H1 (cell line): ENCODE results near the gene NTRK2. TPM values are rescaled to one million over a fixed set of nuclear protein-coding genes. Genes with fewer than 3 reads are reported as not detected.
A peak's percentile ranks its signal among the peaks of the same experiment; 100 is the strongest.

Experiments
- CTCF ChIA-PET: fragments of 300-600 bp; sonication (Branson Sonifier 250); formaldehyde crosslinking; loops from one replicate; lab custom pipeline; 2021; ENCODE audit not compliant: partially characterized antibody; lab: Charles Lee
- POLR2A ChIA-PET: fragments of 300-600 bp; sonication (Branson Sonifier 250); formaldehyde crosslinking; loops from one replicate; lab custom pipeline; 2021; ENCODE audit warnings: inconsistent platforms; ENCODE audit not compliant: partially characterized antibody; lab: Charles Lee
- DNase-seq, 2 experiments: peaks; one replicate each; pipeline versions ENCODE4 v3.0.0 to v3.0.0-alpha.2; 2010 to 2022; ENCODE audit warnings: low spot score in 2 of 2, low read depth in 1 of 2, mixed read lengths in 1 of 2
- FAIRE-seq: peaks from 2 replicates; lab custom pipeline; 2011; peaks lifted over from hg19 to GRCh38; lab: Jason Lieb, UNC
- H2AFZ ChIP-seq: 2 replicates; pipeline ENCODE4 v1.8.1; 2012; ENCODE audit warnings: low read length, inconsistent platforms
- H2AK5ac ChIP-seq: 2 replicates; pipeline ENCODE4 v1.6.1; 2013; ENCODE audit warnings: low read depth, low read length
- H2BK120ac ChIP-seq: replicated peaks from 2 replicates; pipeline ENCODE3; 2013; ENCODE audit warnings: low read depth, low read length, inconsistent platforms
- H2BK12ac ChIP-seq: 2 replicates; pipeline ENCODE4 v1.6.1; 2013; ENCODE audit warnings: low read depth, low read length
- H2BK15ac ChIP-seq: 2 replicates; pipeline ENCODE4 v1.6.1; 2013; ENCODE audit warnings: low read length
- H2BK20ac ChIP-seq: 2 replicates; pipeline ENCODE4 v1.6.1; 2013; ENCODE audit warnings: low read length
- H2BK5ac ChIP-seq: 2 replicates; pipeline ENCODE4 v1.6.1; 2013; ENCODE audit warnings: low read depth, low read length
- H3K14ac ChIP-seq: 2 replicates; pipeline ENCODE4 v1.6.1; 2013; ENCODE audit warnings: inconsistent platforms; ENCODE audit not compliant: insufficient read length
- H3K18ac ChIP-seq: 2 replicates; pipeline ENCODE4 v1.6.1; 2013; ENCODE audit warnings: low read length; ENCODE audit errors: extremely low read depth
- H3K23ac ChIP-seq: 2 replicates; pipeline ENCODE4 v1.6.1; 2013; ENCODE audit warnings: inconsistent platforms; ENCODE audit not compliant: insufficient read length
- H3K23me2 ChIP-seq: 2 replicates; pipeline ENCODE4 v1.6.1; 2013; ENCODE audit warnings: low read depth, low read length
- H3K27ac ChIP-seq: 2 replicates; pipeline ENCODE4 v1.6.1; 2011; ENCODE audit warnings: low read depth, low read length, inconsistent platforms
- H3K27me3 ChIP-seq, 4 experiments: replicated peaks in 1 of 4; 1 replicate in 1 of 4; 2 replicates in 3 of 4; pipeline versions ENCODE4 v1.6.1 to v1.8.1; 2011 to 2013; ENCODE audit warnings: low read length in 3 of 4, mild to moderate bottlenecking in 3 of 4, inconsistent platforms in 2 of 4, mixed read lengths in 2 of 4, moderate library complexity in 1 of 4; ENCODE audit not compliant: control insufficient read depth in 3 of 4, insufficient read depth in 3 of 4; ENCODE audit errors: extremely low read depth in 1 of 4
- H3K36me3 ChIP-seq, 4 experiments: 2 replicates each; pipeline versions ENCODE4 v1.6.1 to v1.8.1; 2011 to 2013; ENCODE audit warnings: mild to moderate bottlenecking in 4 of 4, low read length in 3 of 4, moderate library complexity in 2 of 4, control low read depth in 1 of 4, inconsistent platforms in 1 of 4; ENCODE audit not compliant: insufficient read depth in 4 of 4, control insufficient read depth in 2 of 4
- H3K4ac ChIP-seq: replicated peaks from 2 replicates; pipeline ENCODE3; 2013; ENCODE audit warnings: low read length, low read depth, mixed read lengths, inconsistent platforms; ENCODE audit not compliant: insufficient read length
- H3K4me1 ChIP-seq, 4 experiments: replicated peaks in 1 of 4; 1 replicate in 1 of 4; 2 replicates in 3 of 4; pipeline versions ENCODE4 v1.6.1 to v1.8.1; 2011 to 2013; ENCODE audit warnings: low read length in 3 of 4, inconsistent platforms in 2 of 4, mixed read lengths in 1 of 4; ENCODE audit not compliant: insufficient read depth in 4 of 4, control insufficient read depth in 3 of 4
- H3K4me2 ChIP-seq, 2 experiments: 2 replicates each; pipeline versions ENCODE4 v1.6.1 to v1.8.1; 2011 to 2013; ENCODE audit warnings: low read depth in 2 of 2, low read length in 2 of 2, control low read depth in 1 of 2, inconsistent platforms in 1 of 2, mild to moderate bottlenecking in 1 of 2; ENCODE audit not compliant: insufficient read depth in 1 of 2
- H3K4me3 ChIP-seq, 4 experiments: fragments of 200-600, 300-600 bp in 1 of 4; sonication (generic), shearing (Covaris generic), sonication (Bioruptor Twin) in 1 of 4; 2 replicates each; pipeline versions ENCODE4 v1.5.1 to v1.8.1; 2011 to 2016; ENCODE audit warnings: low read length in 4 of 4, low read depth in 3 of 4, control low read depth in 2 of 4, inconsistent platforms in 2 of 4, mild to moderate bottlenecking in 2 of 4, mixed read lengths in 1 of 4, moderate library complexity in 1 of 4; ENCODE audit not compliant: insufficient read depth in 2 of 4; ENCODE audit errors: extremely low read depth in 1 of 4
- H3K56ac ChIP-seq: replicated peaks from 2 replicates; pipeline ENCODE3; 2013; ENCODE audit warnings: low read depth, mild to moderate bottlenecking, mixed read lengths, low read length, inconsistent platforms; ENCODE audit not compliant: insufficient read length
- H3K79me1 ChIP-seq: 2 replicates; pipeline ENCODE4 v1.6.1; 2013; ENCODE audit warnings: low read depth, low read length, control low read depth
- H3K79me2 ChIP-seq, 2 experiments: 2 replicates each; pipeline versions ENCODE4 v1.6.1 to v1.8.1; 2012 to 2013; ENCODE audit warnings: low read length in 2 of 2, mild to moderate bottlenecking in 2 of 2, inconsistent platforms in 1 of 2; ENCODE audit not compliant: insufficient read depth in 2 of 2, control insufficient read depth in 1 of 2
- H3K9ac ChIP-seq, 4 experiments: replicated peaks in 1 of 4; 1 replicate in 1 of 4; 2 replicates in 3 of 4; pipeline versions ENCODE4 v1.6.1 to v1.8.1; 2011 to 2013; ENCODE audit warnings: low read depth in 3 of 4, low read length in 3 of 4, control low read depth in 2 of 4, mild to moderate bottlenecking in 2 of 4, moderate library complexity in 2 of 4, inconsistent platforms in 1 of 4; ENCODE audit errors: extremely low read depth in 1 of 4
- H3K9me3 ChIP-seq, 2 experiments: 2 replicates each; pipeline versions ENCODE4 v1.6.1 to v1.8.1; 2012 to 2013; ENCODE audit warnings: mild to moderate bottlenecking in 2 of 2, moderate library complexity in 2 of 2, control low read depth in 1 of 2, inconsistent platforms in 1 of 2, low read depth in 1 of 2, low read length in 1 of 2, mixed read lengths in 1 of 2; ENCODE audit not compliant: insufficient read depth in 2 of 2
- H4K20me1 ChIP-seq, 2 experiments: replicated peaks in 1 of 2; 2 replicates each; pipeline versions ENCODE3 to v1.8.1; 2011 to 2013; ENCODE audit warnings: inconsistent platforms in 2 of 2, low read length in 2 of 2, mild to moderate bottlenecking in 1 of 2; ENCODE audit not compliant: insufficient read depth in 2 of 2, control insufficient read depth in 1 of 2
- H4K5ac ChIP-seq: 2 replicates; pipeline ENCODE4 v1.6.1; 2013; ENCODE audit warnings: low read length, low read depth, mixed read lengths, inconsistent platforms; ENCODE audit not compliant: insufficient read length
- H4K8ac ChIP-seq: 2 replicates; pipeline ENCODE4 v1.8.0; 2013; ENCODE audit warnings: mild to moderate bottlenecking, moderate library complexity, low read length, inconsistent platforms; ENCODE audit not compliant: insufficient read depth; ENCODE audit errors: extremely low read depth
- H4K91ac ChIP-seq: replicated peaks from 2 replicates; pipeline ENCODE3; 2013; ENCODE audit warnings: low read length, mixed read lengths, inconsistent platforms; ENCODE audit not compliant: insufficient read length
- WGBS, 2 experiments: shearing (Covaris generic) in 1 of 2; methylation state at CpG; one replicate each; pipeline versions ENCODE4 v1.1.6 to v1.1.7; 2013 to 2015; ENCODE audit warnings: low lambda C conversion rate in 2 of 2, mixed read lengths in 2 of 2, inconsistent platforms in 1 of 2, low coverage in 1 of 2, missing lambda C conversion rate in 1 of 2; ENCODE audit not compliant: insufficient replicate concordance in 2 of 2, insufficient coverage in 1 of 2, insufficient read length in 1 of 2; ENCODE audit errors: extremely low coverage in 1 of 2, missing lambda C conversion rate in 1 of 2; 5-methylcytosine and 5-hydroxymethylcytosine counted together
- polyA plus RNA-seq, 7 experiments: library from polyadenylated mRNA; depleted of rRNA in 3 of 7; stranded (reverse) in 5 of 7; unstranded in 2 of 7; fragments of >200 nt in 5 of 7; fragments of 200-250 nt in 2 of 7; gene quantifications; 1 replicate in 5 of 7; 2 replicates in 1 of 7; 4 replicates in 1 of 7; pipeline versions ENCODE4 v1.2.1 to v1.2.3, GENCODE V29; 2011 to 2013; ENCODE audit warnings: missing spikeins in 2 of 7, mixed read lengths in 2 of 7
- total RNA-seq: library from RNA; stranded (reverse); fragmentation: NEBNext Ultra II Directional; extraction: Animal tissue kit (Norgen Biotek cat#: 25700); gene quantifications from 2 replicates; pipeline ENCODE4 v1.2.1, GENCODE V29; 2021

The NTRK2 gene
- total and polyA plus RNA-seq, 2 of the 8 experiments (the other 6 are each of a cell fraction or from before 2014, with no cell fraction given), result 0.03 to 0.04 TPM

- no peak overlapping the region for H4K91ac ChIP-seq
- 0 out of 7 replicates have a peak overlapping the region, but pooled peaks of 1 of the 4 experiments have one; percentile 32 for H3K9ac ChIP-seq
- H3K4me3 ChIP-seq, result no peak overlapping the region
- FAIRE-seq (no peak), DNase-seq (no peak)
- H3K56ac ChIP-seq, result no peak overlapping the region
- H2BK5ac ChIP-seq, result no peak overlapping the region
- H3K4me2 ChIP-seq, result no peak overlapping the region
- WGBS, 2 experiments, result 81% methylated on average over 3 of the region's 3 CpGs; no CpG with 5 or more reads in 1 of the 2 experiments
- H4K20me1 ChIP-seq, result no peaks in the 10 kb centered on the region
- H3K23ac ChIP-seq, result no peak overlapping the region
- no peak overlapping the region for H3K27ac ChIP-seq
- H3K36me3 ChIP-seq, result no peaks in the 10 kb centered on the region
- no peak overlapping the region for H2BK15ac ChIP-seq
- no peaks in the 10 kb centered on the region for H3K27me3 ChIP-seq
- H3K14ac ChIP-seq, result no peak overlapping the region
- no peak overlapping the region for H2BK20ac ChIP-seq
- H3K79me2 ChIP-seq, result no peaks in the 10 kb centered on the region
- ChIA-PET CTCF (interaction anchor here (0.9 to 1.9 kb wide), 5 partner anchors 9 to 391 kb away, joined by 3 to 7 read pairs (median 4); no protein-coding TSS in a partner anchor), POLR2A (no interaction called here)
- no peaks in the 10 kb centered on the region for H3K79me1 ChIP-seq
- H3K23me2 ChIP-seq, result no peaks in the 10 kb centered on the region
- peaks cover 0 to 4% (median 2%) of the 10 kb centered on the region in 4 experiments; a peak in 2 of 7 replicates for H3K4me1 ChIP-seq
- no peak overlapping the region for H4K5ac ChIP-seq
- H3K9me3 ChIP-seq, result no peaks in the 10 kb centered on the region
- H2AFZ ChIP-seq, result no peak overlapping the region
- H2BK12ac ChIP-seq, result no peak overlapping the region
- H4K8ac ChIP-seq, result no peak overlapping the region
- no peak overlapping the region for H3K4ac ChIP-seq
- H2BK120ac ChIP-seq, result no peak overlapping the region
- no peak overlapping the region for H2AK5ac ChIP-seq
- no peak overlapping the region for H3K18ac ChIP-seq
These were observed 270.2 kb downstream of the NTRK2 start for GRCh38 chr9:84939774-84940173.
